ENCODE data around the gene PTPRN. TPM values are rescaled to one million over a fixed set of nuclear protein-coding genes. Genes with fewer than 3 reads are reported as not detected.
"Not testable (repeated sequence)": the region's sequence is repeated elsewhere in the genome, so short reads cannot be mapped to it uniquely, and the experiment has no call there.

The PTPRN gene
- total RNA-seq, 1 donor from 2014 or later: 4.1 TPM

- Mint-ChIP-seq H3K4me3 (no peak overlapping the region), H3K4me1 (no peaks in the 10 kb centered on the region), H3K27ac (ENCODE audit: unreplicated experiment) (no peak overlapping the region), H3K36me3 (ENCODE audit: low read depth) (no peaks in the 10 kb centered on the region), H3K9me3 (no peaks in the 10 kb centered on the region), H3K27me3 (ENCODE audit: low read depth) (peaks cover 70% of the 10 kb centered on the region)
- no peak for DNase-seq (ENCODE audit: low read depth, low spot score)
- TF ChIP-seq CTCF (conservative IDR thresholded peaks at IDR 0.05): no peak
These were observed 43.0 kb downstream of the PTPRN start for GRCh38 chr2:219266232-219266631.

GRCh38 chr2:219261024-219261855 is 48.0 kb downstream of the PTPRN start:
- no peak for TF ChIP-seq CTCF (conservative IDR thresholded peaks at IDR 0.05)
- peaks cover 81% of the 10 kb centered on the region for H3K27me3 Mint-ChIP-seq (ENCODE audit: low read depth)
- no peaks in the 10 kb centered on the region for H3K4me1 Mint-ChIP-seq

GRCh38 chr2:219258942-219259341 is 50.3 kb downstream of the PTPRN start:
- H3K4me1 Mint-ChIP-seq; H3K4me3 Mint-ChIP-seq; H3K36me3 Mint-ChIP-seq (ENCODE audit: low read depth); H3K27ac Mint-ChIP-seq (ENCODE audit: unreplicated experiment); DNase-seq (ENCODE audit: low read depth, low spot score); H3K9me3 Mint-ChIP-seq: not testable (repeated sequence)
- H3K27me3 Mint-ChIP-seq (ENCODE audit: low read depth): peaks cover 92% of the 10 kb centered on the region

More at GRCh38 chr2:219261024-219261855, 48.0 kb downstream of the PTPRN start:
- H3K4me3 Mint-ChIP-seq: no peak overlapping the region
- H3K36me3 Mint-ChIP-seq (ENCODE audit: low read depth): no peaks in the 10 kb centered on the region
- no peak for DNase-seq (ENCODE audit: low read depth, low spot score)
- H3K9me3 Mint-ChIP-seq: no peaks in the 10 kb centered on the region
- no peak overlapping the region for H3K27ac Mint-ChIP-seq (ENCODE audit: unreplicated experiment)

GRCh38 chr2:219254590-219255201 is 54.5 kb downstream of the PTPRN start:
- Mint-ChIP-seq H3K27ac (ENCODE audit: unreplicated experiment) (no peak overlapping the region), H3K4me1 (no peaks in the 10 kb centered on the region), H3K27me3 (ENCODE audit: low read depth) (peaks cover 95% of the 10 kb centered on the region), H3K4me3 (peak overlapping the region; percentile 35), H3K9me3 (no peaks in the 10 kb centered on the region), H3K36me3 (ENCODE audit: low read depth) (no peaks in the 10 kb centered on the region)
- no peak for DNase-seq (ENCODE audit: low read depth, low spot score)
- TF ChIP-seq CTCF (conservative IDR thresholded peaks at IDR 0.05): no peak

DNA sequence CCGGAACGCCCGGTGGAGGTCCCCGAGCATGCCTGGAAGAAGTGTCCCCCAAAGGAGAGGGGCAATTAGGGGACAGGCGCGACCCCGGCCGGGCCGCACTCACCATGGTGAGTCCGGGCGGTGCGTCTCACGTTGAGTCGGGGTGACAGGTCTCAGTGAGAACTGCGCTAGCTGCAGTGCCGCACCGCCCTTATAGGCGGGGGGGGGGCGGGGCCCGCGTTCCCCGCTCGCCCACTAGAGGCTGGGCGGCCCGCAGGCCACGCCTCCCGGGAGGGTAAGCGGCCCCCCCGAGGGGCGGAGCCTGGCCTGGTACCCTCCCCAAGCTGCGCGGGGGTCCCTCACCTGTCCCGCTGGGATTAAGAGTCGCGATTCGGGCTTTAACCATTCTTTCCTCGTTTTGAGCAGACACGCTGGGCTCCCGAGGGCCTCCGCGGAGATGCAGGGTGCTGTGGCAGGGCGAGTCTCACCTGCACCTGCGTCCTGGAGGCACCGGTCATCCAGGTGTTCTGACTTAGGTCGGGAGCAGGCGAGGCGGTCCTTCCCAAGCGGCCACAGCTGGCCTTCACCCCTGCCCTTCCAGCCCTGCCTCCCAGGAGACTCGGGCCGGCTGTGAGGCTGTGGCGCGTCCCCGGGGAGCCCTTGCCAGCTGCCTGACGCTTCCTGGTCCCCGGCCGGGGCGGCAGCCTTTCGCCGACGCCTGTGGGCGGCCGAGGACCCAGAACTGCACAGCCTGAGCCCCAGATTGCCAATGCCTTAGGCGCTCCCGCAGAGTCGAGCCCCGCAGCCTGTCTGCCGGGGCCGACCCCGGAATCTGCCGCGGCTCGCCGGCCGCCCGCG is 55.2 kb downstream of the PTPRN start, which contains the start of gene TUBA4A:
TUBA4A (minus strand) TSS at position 166 of the 837 bp plus-strand sequence; CDS start at position 106, 60 bp downstream.
- peak within 1 kb of the TSS; percentile 35 for H3K4me3 Mint-ChIP-seq
- H3K27me3 Mint-ChIP-seq (ENCODE audit: low read depth): peaks cover 93% of the 10 kb centered on the region
- TF ChIP-seq CTCF (conservative IDR thresholded peaks at IDR 0.05): no peak
- no peaks in the 10 kb centered on the region for H3K9me3 Mint-ChIP-seq
- H3K36me3 Mint-ChIP-seq (ENCODE audit: low read depth): no peaks in the 10 kb centered on the region
- H3K4me1 Mint-ChIP-seq: no peaks in the 10 kb centered on the region
- no peak within 1 kb of the TSS for H3K27ac Mint-ChIP-seq (ENCODE audit: unreplicated experiment)
- DNase-seq (ENCODE audit: low read depth, low spot score): no peak

Data from neural crest cell (in vitro differentiated cells).